Hematopoietic multipotent progenitor cell treated with erythropoietin and hydrocortisone succinate and interleukin-3 and kit ligand, for 15 days (in vitro differentiated cells): ENCODE data around the gene GTF3C5.

Experiments used
- DNase-seq: peaks from one replicate; pipeline ENCODE4 v3.0.0-alpha.2; 2015; ENCODE audit warnings: low spot score

GTF3C5 gene

GRCh38 chr9:133031130-133031422 is 279 bp downstream of the GTF3C5 start:
- DNase-seq: no peak

- DNase-seq: no peak
These were observed 707 bp downstream of the GTF3C5 start for GRCh38 chr9:133031496-133031911.

GRCh38 chr9:133032171-133032570 is 1.4 kb downstream of the GTF3C5 start:
- no peak for DNase-seq

GRCh38 chr9:133035669-133036068 is 4.9 kb downstream of the GTF3C5 start:
- DNase-seq: no peak

- no peak for DNase-seq
These were observed 7.1 kb downstream of the GTF3C5 start for GRCh38 chr9:133037775-133038515.

- DNase-seq: peak; percentile 51
These were observed 10.2 kb downstream of the GTF3C5 start for GRCh38 chr9:133040892-133041479.

GRCh38 chr9:133041958-133042357 is 11.2 kb downstream of the GTF3C5 start:
- DNase-seq: no peak

GRCh38 chr9:133042676-133043075 is 11.9 kb downstream of the GTF3C5 start:
- no peak for DNase-seq

- DNase-seq: no peak
These were observed 12.7 kb downstream of the GTF3C5 start for GRCh38 chr9:133043449-133044035.

- DNase-seq: no peak
These were observed 13.3 kb downstream of the GTF3C5 start for GRCh38 chr9:133044125-133044524.

- DNase-seq: no peak
These were observed 13.9 kb downstream of the GTF3C5 start for GRCh38 chr9:133044661-133045060.

GRCh38 chr9:133045132-133045531 is 14.3 kb downstream of the GTF3C5 start:
- no peak for DNase-seq

GRCh38 chr9:133046196-133046899 is 15.6 kb downstream of the GTF3C5 start:
- no peak for DNase-seq

- DNase-seq: no peak
These were observed 16.1 kb downstream of the GTF3C5 start for GRCh38 chr9:133046900-133047295.

GRCh38 chr9:133048595-133048994 is 17.8 kb downstream of the GTF3C5 start:
- DNase-seq: peak; percentile 47

GRCh38 chr9:133049043-133049442 is 18.2 kb downstream of the GTF3C5 start:
- DNase-seq: no peak

GRCh38 chr9:133050142-133050541 is 19.3 kb downstream of the GTF3C5 start:
- DNase-seq: no peak

- DNase-seq: no peak
These were observed 20.0 kb downstream of the GTF3C5 start for GRCh38 chr9:133050781-133051180.

GRCh38 chr9:133051281-133051900 is 20.6 kb downstream of the GTF3C5 start:
- DNase-seq: no peak

GRCh38 chr9:133051966-133052539 is 21.3 kb downstream of the GTF3C5 start:
- DNase-seq: no peak

- no peak for DNase-seq
These were observed 23.5 kb downstream of the GTF3C5 start for GRCh38 chr9:133054194-133054890.

- DNase-seq: no peak
These were observed 24.2 kb downstream of the GTF3C5 start for GRCh38 chr9:133054966-133055365.
